MM.1S (cell line): ENCODE measurements around the gene USP32.

Experiments used
- CTCF ChIP-seq: fragments of 300-600 bp; sonication (generic); IDR thresholded peaks from 2 replicates; pipeline ENCODE4 v1.5.1; 2016; ENCODE audit warnings: antibody characterized with exemption, low read length, mixed read lengths
- EZH2 ChIP-seq: fragments of 300-600 bp; sonication (generic); optimal IDR thresholded peaks from 2 replicates; pipeline ENCODE3; 2017; ENCODE audit warnings: low read depth, mild to moderate bottlenecking, antibody characterized with exemption, low read length, mixed read lengths
- EZH2phosphoT487 ChIP-seq: fragments of 300-600 bp; sonication (generic); IDR thresholded peaks from 2 replicates; pipeline ENCODE4 v1.6.1; 2018; ENCODE audit warnings: antibody characterized with exemption, low read length

- TF ChIP-seq EZH2 (no peak), CTCF (no peak), EZH2phosphoT487 (no peak)
Observed at GRCh38 chr17:60323754-60324153, 68.2 kb downstream of the USP32 start.
